Activated CD8-positive, alpha-beta T cell treated with anti-CD3 and anti-CD28 coated beads for 36 hours (primary cell): ENCODE measurements around the gene MAST4. TPM values are rescaled to one million over a fixed set of nuclear protein-coding genes. Genes with fewer than 3 reads are reported as not detected.
A peak's percentile ranks its signal among the peaks of the same experiment; 100 is the strongest.

Source experiments
- ATAC-seq: fragments of 200-7000 bp; cut with Tn5 transposase; one replicate; pipeline ENCODE4 v1.10.0; 2021; ENCODE audit warnings: mild to moderate bottlenecking, moderate library complexity
- CTCF ChIA-PET: fragments of 350-600 bp; sonication (Branson Sonifier 250); formaldehyde crosslinking; loops from one replicate; lab custom pipeline; 2021; ENCODE audit warnings: antibody characterized with exemption; lab: Charles Lee
- POLR2A ChIA-PET: fragments of 350-600 bp; sonication (Branson Sonifier 250); formaldehyde crosslinking; loops from one replicate; lab custom pipeline; 2021; ENCODE audit warnings: antibody characterized with exemption; lab: Charles Lee
- DNase-seq: peaks from one replicate; pipeline ENCODE4 v3.0.0-alpha.2; 2020
- H3K27ac Mint-ChIP-seq: one replicate; pipeline ENCODE4 v1.8.0; 2021; ENCODE audit warnings: mild to moderate bottlenecking, mixed read lengths
- H3K27me3 Mint-ChIP-seq: one replicate; pipeline ENCODE4 v1.8.0; 2021; ENCODE audit warnings: mixed read lengths
- H3K36me3 Mint-ChIP-seq: one replicate; pipeline ENCODE4 v1.8.0; 2021; ENCODE audit warnings: low read depth, mixed read lengths
- H3K4me1 Mint-ChIP-seq: one replicate; pipeline ENCODE4 v1.8.0; 2021; ENCODE audit warnings: low read depth, mixed read lengths
- H3K4me3 Mint-ChIP-seq: one replicate; pipeline ENCODE4 v1.8.0; 2021; ENCODE audit warnings: mild to moderate bottlenecking, moderate library complexity, mixed read lengths
- H3K9me3 Mint-ChIP-seq: one replicate; pipeline ENCODE4 v1.8.0; 2021; ENCODE audit warnings: mixed read lengths
- CTCF ChIP-seq: fragments of 200-600 bp; IDR thresholded peaks from one replicate; pipeline ENCODE4 v1.8.0; 2022; ENCODE audit warnings: antibody characterized with exemption, mild to moderate bottlenecking
- intact Hi-C: fragments of 100-400 bp; cut with micrococcal nuclease; formaldehyde crosslinking; loops from one replicate; pipeline ENCODE4 v1.10.0; 2022
- total RNA-seq, 2 experiments: library from RNA; stranded (reverse); gene quantifications; one replicate each; pipeline ENCODE4 v1.2.3, GENCODE V29; 2021

Gene MAST4
- total RNA-seq, 2 experiments from 2014 or later = 7.6 to 10.0 TPM

- peaks cover 51% of the 10 kb centered on the region for H3K4me1 Mint-ChIP-seq
Measured at GRCh38 chr5:67198917-67199316, 602.7 kb downstream of the MAST4 start.

GRCh38 chr5:67199859-67200258, 603.7 kb downstream of the MAST4 start:
- intact Hi-C loops = loop anchor here (10.0 kb wide), 1 partner anchor 195 kb away; no protein-coding TSS in a partner anchor
- Mint-ChIP-seq H3K27ac (no peak overlapping the region), H3K4me3 (no peak overlapping the region), H3K27me3 (no peaks in the 10 kb centered on the region), H3K9me3 (peaks cover 10% of the 10 kb centered on the region), H3K4me1 (peaks cover 61% of the 10 kb centered on the region), H3K36me3 (peaks cover 4% of the 10 kb centered on the region)
- no peak for ATAC-seq
- ChIA-PET POLR2A (interaction anchor here (1.4 kb wide), 1 partner anchor 195 kb away, joined by 4 read pairs; no protein-coding TSS in a partner anchor), CTCF (interaction anchor here (1.3 to 16.0 kb wide), 2 partner anchors 9 to 37 kb away, joined by 5 to 349 read pairs; no protein-coding TSS in a partner anchor)
- DNase-seq = no peak
- TF ChIP-seq CTCF = no peak

More at GRCh38 chr5:67198917-67199316, 602.7 kb downstream of the MAST4 start:
- ChIA-PET POLR2A (no interaction called here), CTCF (interaction anchor here (0.6 to 16.0 kb wide), 3 partner anchors 10 to 333 kb away, joined by 3 to 349 read pairs (median 3); no protein-coding TSS in a partner anchor)
- H3K27ac Mint-ChIP-seq = peak overlapping the region; percentile 16
- no peak overlapping the region for H3K4me3 Mint-ChIP-seq
- H3K27me3 Mint-ChIP-seq = no peaks in the 10 kb centered on the region
- H3K9me3 Mint-ChIP-seq = peaks cover 10% of the 10 kb centered on the region
- ATAC-seq = no peak
- no peak for TF ChIP-seq CTCF
- no peak for DNase-seq
- intact Hi-C loops = no loop called here
- H3K36me3 Mint-ChIP-seq = peaks cover 4% of the 10 kb centered on the region

GRCh38 chr5:67200809-67201562, 604.8 kb downstream of the MAST4 start:
- ATAC-seq = no peak

GRCh38 chr5:67201897-67202549, 605.8 kb downstream of the MAST4 start:
- CTCF ChIA-PET = interaction anchor here (1.1 to 16.0 kb wide), 3 partner anchors 20 to 39 kb away, joined by 3 to 349 read pairs (median 3); no protein-coding TSS in a partner anchor
- DNase-seq = no peak
- ATAC-seq = no peak
- Mint-ChIP-seq H3K4me1 (peaks cover 78% of the 10 kb centered on the region), H3K4me3 (no peak overlapping the region), H3K27ac (peak overlapping the region; percentile 25), H3K9me3 (peaks cover 10% of the 10 kb centered on the region), H3K27me3 (peaks cover 2% of the 10 kb centered on the region), H3K36me3 (peaks cover 8% of the 10 kb centered on the region)
- intact Hi-C loops = loop anchor here (10.0 kb wide), 1 partner anchor 197 kb away; no protein-coding TSS in a partner anchor
- POLR2A ChIA-PET = interaction anchor here (1.5 kb wide), 1 partner anchor 13 kb away, joined by 3 read pairs; no protein-coding TSS in a partner anchor
- no peak for TF ChIP-seq CTCF

More at GRCh38 chr5:67200809-67201562, 604.8 kb downstream of the MAST4 start:
- H3K4me3 Mint-ChIP-seq = no peak overlapping the region
- peaks cover 10% of the 10 kb centered on the region for H3K9me3 Mint-ChIP-seq
- no peak for TF ChIP-seq CTCF
- ChIA-PET POLR2A (no interaction called here), CTCF (interaction anchor here (1.2 to 16.0 kb wide), 3 partner anchors 8 to 38 kb away, joined by 3 to 349 read pairs (median 5); no protein-coding TSS in a partner anchor)
- DNase-seq = no peak
- peaks cover 4% of the 10 kb centered on the region for H3K36me3 Mint-ChIP-seq
- no peaks in the 10 kb centered on the region for H3K27me3 Mint-ChIP-seq
- H3K27ac Mint-ChIP-seq = no peak overlapping the region
- intact Hi-C loops = loop anchor here (10.0 kb wide), 1 partner anchor 196 kb away; no protein-coding TSS in a partner anchor
- peaks cover 72% of the 10 kb centered on the region for H3K4me1 Mint-ChIP-seq
